GM10847 (cell line): Measurements from ENCODE around the gene IL21R.
A peak's percentile ranks its signal among the peaks of the same experiment; 100 is the strongest.

ENCODE experiments used
- POLR2A ChIP-seq: IDR thresholded peaks from 2 replicates; pipeline ENCODE4 v1.6.1; 2011; ENCODE audit not compliant: insufficient read length; ENCODE audit errors: extremely low read depth

The IL21R gene

DNA sequence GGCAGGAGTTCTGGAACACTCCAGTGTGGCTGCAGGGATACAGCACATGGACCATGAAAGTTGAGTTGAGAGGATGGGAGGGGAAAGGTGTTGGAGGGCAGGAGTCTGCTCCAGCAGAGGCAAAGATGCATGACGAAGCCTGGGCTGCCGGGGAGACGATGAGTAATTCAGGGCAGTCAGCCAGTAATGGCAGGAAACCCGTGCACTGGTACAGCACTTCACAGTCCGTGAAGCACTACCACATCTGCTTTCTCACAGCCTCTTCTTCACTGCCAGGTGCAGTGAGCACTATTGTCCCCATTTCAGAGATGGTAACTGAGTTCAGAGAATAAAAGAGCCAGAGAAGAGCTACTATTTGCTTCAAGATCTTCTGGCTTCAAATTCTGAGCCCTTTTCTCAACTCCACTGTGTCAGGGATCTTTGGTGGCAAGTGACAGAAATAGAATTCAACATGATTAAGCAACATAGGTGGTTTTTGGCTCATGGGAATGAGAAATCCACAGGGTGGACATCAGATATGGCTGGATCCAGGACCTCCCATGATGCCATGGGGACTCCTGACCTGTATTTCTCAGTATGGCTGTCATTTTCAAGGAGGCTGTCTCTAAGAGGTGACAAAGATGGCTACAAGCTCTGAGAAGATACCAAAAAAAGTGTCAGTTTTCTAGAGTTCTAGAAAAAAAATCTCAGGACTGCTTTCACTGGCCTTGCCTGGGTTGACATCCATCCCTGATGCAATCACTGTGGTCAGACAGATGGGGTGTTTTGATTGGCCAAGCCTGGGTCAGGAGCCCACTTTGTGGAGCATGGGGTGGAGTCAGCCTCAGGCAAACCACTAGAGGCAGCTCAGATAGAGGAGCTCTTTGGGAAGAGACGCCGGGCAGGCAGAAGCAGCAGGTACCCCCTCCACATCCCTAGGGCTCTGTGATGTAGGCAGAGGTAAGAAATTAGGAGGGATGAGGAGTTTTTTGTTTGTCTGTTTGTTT lies 24.7 kb downstream of the IL21R start:
- peak; percentile 73 for TF ChIP-seq POLR2A

DNA sequence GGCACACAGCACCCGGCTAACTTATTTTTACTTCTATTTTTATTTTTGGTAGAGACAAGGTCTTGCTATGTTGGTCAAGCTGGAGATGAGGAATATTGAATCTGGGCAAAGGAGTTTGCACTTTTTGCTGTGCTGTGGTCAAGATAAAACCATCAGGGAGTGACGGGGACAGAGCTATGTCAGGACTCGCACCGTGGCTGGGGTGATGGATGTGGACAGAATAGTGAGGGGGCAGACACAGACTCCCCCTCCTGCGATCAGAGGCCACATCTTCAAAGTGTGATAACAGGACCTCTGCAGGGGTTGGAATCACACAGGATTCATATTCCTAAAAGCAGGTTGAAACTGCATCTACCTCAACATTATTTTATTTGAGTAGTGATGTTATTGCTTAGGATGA lies 25.6 kb downstream of the IL21R start:
- no peak for TF ChIP-seq POLR2A

DNA sequence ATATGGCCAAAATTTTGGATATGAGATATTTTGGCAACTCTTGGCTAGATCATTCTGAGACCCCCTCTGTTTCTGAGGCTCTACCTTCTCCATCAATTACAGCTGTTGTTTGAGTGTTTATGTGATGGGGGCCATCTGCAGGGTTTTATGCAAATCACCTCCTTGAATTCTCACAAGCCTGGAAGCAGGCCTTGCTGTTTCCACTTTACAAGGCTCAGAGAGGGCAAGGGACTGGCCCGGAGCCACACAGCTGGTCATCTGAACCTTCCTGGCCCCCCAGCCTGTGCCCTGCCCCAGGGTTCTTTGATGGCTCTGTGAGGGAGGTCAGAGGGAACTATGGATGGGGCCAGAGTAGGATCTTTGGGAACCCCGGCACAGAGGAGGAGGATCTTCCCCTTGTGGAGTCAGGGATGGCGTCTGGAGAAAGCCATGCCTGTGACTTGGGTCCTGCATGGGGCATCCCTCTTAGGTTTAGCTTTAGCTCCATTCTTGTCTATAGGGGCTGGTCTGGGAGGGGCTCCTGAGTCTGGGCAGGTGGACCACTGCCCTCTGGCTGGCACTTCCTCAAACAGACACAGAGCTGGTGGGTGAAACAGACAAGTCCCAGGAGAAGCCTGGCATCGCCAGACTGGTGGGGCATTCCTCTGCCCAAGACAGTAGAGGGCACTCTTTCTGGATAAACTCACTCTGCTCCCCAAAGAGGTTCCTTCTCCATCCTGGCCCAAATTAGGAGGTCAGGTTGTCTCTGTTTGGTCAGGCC lies 26.2 kb downstream of the IL21R start:
- TF ChIP-seq POLR2A = no peak

DNA sequence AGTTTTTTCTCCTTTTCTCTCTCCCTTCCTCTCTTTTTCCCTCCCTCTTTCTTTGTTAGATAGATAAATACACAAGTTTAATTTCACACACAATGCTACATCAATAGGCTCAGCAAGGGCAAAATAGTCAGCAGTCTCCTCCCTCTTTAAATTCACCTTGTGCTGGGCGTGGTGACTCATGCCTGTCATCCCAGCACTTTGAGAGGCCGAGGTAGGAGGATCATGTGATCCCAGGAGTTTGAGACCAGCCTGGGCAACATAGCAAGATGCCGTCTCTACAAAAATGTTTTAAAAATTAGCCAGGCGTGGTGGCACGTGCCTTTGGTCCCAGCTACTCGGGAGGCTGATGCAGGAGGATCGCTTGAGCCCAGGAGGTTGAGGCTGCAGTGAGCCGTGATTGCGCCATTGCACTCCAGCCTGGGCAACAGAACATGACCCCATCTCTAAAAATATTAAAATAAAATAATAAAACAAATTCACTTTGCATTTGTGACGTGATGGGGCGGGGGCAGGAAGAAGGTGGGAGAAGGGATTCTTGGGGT lies 27.4 kb downstream of the IL21R start:
- no peak for TF ChIP-seq POLR2A

DNA sequence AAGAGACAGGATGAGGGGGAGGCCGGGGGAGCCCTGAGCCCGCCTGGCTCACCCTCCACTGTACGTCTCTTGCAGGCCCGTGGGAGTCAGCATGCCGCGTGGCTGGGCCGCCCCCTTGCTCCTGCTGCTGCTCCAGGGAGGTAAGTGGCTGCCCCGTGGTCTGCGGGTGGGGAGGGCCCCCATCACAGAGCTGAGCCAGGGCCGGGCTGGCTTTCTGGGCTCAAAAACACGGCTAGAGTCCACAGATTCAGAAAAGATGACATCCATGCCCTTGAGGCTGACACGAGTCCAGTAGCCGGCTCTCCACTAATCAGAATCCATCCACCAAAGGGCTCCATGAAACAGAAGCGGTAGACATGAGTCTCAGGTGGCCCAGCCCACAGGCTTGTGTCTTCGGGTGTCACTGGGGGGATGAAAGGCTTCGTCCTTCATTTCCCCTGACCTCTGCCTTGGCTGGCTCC lies 28.0 kb downstream of the IL21R start:
- TF ChIP-seq POLR2A = no peak

DNA sequence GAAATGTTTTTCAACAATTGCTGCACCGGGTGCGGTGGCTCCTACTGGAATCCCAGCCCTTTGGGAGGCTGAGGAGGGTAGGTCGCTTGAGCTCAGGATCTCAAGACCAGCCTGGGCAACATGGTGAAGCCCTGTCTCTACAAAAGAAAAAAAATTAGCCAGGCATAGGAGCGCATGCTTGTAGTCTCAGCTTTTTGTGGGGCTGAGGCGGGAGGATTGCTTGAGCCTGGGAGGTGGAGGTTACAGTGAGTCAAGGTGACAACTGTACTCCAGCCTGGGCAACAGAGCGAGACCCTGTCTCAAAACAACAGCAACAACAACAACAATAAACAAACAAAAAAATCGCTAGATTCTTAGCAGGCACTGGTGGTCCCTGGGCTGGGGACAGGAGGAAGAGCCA lies 28.5 kb downstream of the IL21R start:
- TF ChIP-seq POLR2A = no peak

DNA sequence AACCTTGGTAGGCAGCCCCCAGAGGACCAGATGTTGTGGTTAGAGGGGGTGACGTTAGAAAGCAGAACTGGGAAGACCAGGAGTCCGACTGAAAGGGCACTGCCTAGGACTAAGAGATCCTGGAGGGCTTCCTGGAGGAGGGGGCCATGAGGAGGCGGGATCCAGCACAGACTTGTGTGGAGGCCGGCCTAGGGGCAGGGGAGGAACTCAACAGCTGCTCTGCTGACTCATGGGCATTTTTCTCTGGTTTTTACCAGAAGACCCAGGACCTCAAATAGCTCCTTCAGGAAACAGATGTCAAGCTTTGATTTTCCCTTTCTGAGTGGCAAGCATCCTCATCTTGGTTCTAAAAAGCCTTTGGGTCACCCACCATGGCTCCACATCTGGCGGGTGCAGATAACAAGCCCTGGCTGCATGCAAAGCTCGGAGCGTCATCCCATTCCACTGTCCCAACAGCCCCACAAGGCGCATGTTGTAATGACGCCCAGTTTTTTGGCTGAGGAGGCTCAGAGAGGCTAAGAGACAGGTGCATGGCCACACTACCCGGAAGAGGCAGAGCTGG lies 29.0 kb downstream of the IL21R start:
- TF ChIP-seq POLR2A = no peak

DNA sequence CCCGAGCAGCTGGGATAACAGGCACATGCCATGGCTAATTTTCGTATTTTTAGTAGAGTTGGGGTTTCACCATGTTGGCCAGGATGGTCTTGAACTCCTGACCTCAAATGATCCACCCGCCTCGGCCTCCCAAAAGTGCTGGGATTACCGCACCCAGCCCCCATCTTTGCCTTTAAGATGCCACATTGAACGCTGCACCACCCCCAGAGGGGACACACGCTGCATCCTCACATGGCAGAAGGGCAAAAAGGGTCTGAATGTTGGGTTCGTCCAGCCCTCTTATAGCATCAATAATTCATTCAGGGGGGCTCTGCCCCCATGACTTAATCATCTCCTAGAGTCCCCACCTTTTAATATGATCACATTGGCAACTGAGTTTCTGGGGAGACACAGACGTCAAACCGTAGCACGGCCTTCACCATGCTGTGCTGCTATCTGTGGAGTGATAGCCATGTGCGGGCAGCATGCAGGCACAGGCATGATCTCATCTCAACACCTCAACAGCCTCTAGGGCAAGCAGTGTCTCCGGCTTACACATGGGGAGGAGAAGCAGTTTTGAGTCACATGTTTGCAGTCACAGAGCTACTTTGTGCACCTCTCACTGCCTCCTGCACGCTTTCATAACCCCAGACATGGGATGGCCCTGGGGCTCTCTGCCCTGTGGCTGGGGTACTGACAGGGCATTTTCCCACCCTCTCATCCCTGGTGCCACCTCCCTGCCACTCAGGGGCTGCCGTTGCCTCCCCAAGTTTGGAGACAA lies 30.0 kb downstream of the IL21R start:
- no peak for TF ChIP-seq POLR2A

DNA sequence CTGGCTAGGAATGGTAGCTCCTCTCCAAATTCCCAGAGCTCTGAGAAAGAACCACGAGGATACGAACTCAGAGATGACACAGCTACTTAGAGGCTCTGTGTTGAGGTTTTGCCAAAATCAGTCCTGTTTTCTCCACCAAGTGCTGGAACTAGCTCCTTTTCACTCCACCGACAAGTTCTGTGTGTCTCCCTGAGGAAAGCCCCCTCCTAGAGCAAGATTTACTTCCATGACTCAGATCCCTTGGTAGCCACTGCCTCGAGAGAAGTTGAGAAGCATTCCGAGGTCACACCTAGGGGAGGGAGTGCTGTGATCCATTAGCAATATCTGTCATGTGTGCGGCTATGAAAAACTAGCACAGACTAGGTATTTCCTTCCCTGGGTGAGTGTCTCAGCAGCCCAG lies 30.6 kb downstream of the IL21R start:
- TF ChIP-seq POLR2A = no peak

DNA sequence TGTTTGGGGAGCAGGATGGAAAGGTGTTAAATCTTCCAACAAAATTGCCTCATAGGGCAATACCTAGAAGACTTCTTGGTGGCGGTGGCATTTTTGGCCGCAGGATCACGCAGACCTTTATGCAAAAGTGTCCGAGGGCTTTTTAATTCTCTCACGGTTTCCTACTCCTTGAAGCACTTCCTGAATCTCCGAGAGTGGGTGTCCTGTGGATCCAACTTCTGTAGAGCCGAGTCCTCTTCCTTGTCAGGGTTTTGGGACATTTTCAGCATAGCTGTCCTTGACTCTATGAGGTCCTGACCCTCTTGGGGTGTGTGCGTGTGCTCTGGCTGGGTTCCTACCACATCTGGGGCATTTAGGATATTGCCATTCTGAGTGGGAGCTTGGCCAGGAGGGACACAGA lies 31.7 kb downstream of the IL21R start:
- no peak for TF ChIP-seq POLR2A

DNA sequence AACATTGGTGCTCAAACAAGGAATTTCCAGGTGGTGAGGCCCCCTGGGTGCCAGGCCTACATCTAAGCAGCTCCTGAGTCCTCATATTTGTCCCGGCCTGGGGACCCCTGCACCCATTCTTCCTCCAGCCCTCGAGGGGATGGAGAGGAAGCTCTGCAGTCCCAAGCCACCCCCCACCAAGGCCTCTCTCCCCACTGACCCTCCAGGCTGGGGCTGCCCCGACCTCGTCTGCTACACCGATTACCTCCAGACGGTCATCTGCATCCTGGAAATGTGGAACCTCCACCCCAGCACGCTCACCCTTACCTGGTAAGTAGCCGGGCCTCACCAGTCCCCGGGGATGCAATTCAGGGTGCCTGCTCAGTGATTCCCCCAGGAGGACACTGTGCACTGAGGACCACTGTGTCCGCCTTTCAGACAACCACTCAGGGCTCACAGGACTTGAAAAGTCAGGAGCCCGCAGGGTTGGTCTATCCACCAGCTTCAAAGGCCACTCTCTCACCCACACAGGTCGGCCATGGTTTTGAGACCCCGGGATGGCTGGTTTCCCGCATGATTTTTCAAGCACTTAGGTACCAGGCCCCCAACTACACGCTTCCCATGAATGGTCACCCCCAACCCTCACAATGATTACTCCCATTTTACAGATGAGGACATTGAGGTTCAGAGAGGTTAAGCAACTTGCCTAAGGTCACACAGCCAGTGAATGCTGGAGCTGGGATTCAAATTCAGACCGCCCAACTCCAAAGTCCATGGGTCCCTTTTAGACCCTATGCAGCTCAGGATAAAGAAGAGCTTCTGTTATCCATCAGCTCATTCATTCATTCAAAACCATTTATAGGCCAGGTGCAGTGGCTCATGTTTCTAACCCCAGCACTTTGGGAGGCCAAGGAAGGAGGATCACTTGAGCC lies 32.4 kb downstream of the IL21R start:
- no peak for TF ChIP-seq POLR2A

DNA sequence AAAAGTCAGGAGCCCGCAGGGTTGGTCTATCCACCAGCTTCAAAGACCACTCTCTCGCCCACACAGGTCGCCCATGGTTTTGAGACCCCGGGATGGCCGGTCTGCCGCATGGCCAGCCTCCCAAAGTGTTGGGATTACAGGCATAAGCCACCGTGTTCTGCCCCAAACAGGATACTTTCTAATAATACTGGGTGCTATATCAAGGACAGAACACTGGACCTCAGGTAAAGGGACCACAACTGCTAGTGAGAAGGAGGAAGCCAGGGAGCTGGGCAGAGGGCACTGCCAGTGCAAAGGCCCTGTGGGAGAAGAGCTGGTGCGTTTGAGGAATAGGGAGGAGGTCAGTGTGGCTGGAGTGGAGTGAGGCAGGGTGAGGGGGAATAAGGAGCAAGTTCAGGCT lies 34.1 kb downstream of the IL21R start:
- TF ChIP-seq POLR2A = no peak

DNA sequence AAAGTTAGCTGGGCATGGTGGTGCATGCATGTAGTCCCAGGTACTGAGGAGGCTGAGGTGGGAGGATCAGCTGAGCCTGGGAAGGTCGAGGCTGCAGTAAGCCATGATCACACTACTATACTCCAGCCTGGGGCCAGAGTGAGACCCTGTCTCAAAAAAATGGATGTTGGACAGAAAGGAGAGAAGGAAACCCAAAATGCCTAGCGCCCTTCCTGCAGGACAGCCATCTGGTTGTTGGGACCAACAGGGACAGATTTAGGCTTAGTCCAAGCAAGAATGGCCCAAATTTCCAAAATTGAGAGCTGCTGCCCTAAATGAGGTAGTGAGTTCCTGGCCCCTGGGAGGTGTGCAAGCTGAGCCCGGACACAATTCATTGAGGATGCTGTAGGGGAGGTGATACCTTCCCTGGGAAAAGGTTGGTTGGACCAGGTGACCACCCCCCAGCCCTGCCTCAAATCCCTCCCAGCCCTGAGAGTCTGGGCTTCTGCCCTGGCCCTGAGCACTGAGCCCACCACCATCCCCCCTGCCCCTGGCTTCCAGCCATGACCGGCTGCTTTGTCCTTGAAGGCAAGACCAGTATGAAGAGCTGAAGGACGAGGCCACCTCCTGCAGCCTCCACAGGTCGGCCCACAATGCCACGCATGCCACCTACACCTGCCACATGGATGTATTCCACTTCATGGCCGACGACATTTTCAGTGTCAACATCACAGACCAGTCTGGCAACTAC lies 35.1 kb downstream of the IL21R start:
- TF ChIP-seq POLR2A = no peak
